Ishikawa (cell line): ENCODE results near the gene MCU.

Experiments
- CEBPB ChIP-seq: IDR thresholded peaks from 2 replicates; pipeline ENCODE4 v1.6.1; 2012
- EGR1 ChIP-seq: IDR thresholded peaks from 2 replicates; pipeline ENCODE4 v1.6.1; 2012
- REST ChIP-seq: IDR thresholded peaks from 2 replicates; pipeline ENCODE4 v1.6.1; 2012; ENCODE audit warnings: low read depth, mild to moderate bottlenecking

GRCh38 chr10:72906446-72906845 lies 214.5 kb downstream of the MCU start:
- TF ChIP-seq CEBPB, result no peak
- TF ChIP-seq EGR1, result no peak
- TF ChIP-seq REST, result no peak
